HS-5 (cell line): ENCODE measurements around the gene ABCC10.
A peak's percentile ranks its signal among the peaks of the same experiment; 100 is the strongest.
"Not testable (repeated sequence)": the region's sequence is repeated elsewhere in the genome, so short reads cannot be mapped to it uniquely, and the experiment has no call there.

ENCODE experiments used
- DNase-seq: peaks from one replicate; pipeline ENCODE4 v3.0.0-alpha.2; 2012; ENCODE audit warnings: low read depth

The ABCC10 gene

GRCh38 chr6:43444582-43444981, 17.2 kb downstream of the ABCC10 start:
- no peak for DNase-seq

DNA sequence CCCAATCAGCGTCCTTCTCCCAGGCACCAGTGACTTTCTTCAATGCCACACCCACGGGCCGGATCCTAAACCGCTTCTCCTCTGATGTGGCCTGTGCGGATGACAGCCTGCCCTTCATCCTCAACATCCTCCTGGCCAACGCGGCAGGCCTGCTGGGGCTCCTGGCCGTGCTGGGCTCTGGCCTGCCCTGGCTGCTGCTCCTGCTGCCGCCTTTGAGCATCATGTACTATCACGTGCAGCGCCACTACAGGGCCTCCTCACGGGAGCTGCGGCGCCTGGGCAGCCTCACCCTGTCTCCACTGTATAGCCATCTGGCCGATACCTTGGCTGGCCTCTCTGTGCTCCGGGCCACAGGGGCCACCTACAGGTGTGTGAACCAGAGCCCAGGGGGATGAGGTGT, 18.2 kb downstream of the ABCC10 start:
- no peak for DNase-seq

DNA sequence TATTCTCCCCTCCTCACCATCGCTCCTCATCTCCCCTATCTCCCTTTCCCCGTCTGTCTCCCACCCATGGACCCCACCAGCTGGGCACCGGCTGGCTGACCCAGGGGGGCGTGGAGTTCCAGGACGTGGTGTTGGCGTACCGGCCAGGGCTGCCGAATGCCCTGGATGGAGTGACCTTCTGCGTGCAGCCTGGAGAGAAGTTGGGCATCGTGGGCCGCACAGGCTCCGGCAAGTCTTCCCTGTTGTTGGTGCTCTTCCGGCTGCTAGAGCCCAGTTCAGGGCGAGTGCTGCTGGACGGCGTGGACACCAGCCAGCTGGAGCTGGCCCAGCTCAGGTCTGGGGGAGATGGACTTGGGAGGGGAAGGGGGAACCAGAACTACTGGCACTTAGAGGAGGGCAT, 20.3 kb downstream of the ABCC10 start:
- no peak for DNase-seq

GRCh38 chr6:43448916-43449315, 21.6 kb downstream of the ABCC10 start:
- no peak for DNase-seq

DNA sequence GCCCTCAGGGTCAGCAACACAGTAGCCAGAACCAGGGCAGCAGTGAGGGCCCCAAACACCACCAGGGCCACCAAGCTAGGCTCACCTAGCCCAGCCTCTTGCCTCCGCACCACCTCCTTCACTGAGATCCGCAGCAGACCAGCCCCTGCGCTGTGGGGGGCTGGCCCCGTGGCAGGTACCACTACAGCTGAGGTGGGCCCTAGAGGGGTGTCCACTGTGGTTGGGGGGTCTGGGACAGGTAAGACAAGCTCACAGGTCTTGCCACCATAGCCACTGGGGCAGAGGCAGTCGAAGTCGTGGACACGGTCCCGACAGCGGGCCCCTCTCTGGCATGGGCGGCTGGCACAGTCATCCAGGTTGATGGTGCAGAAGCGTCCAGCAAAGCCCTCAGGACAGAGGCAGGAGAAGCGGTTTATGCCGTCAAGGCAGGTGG, 23.4 kb downstream of the ABCC10 start:
- no peak for DNase-seq

DNA sequence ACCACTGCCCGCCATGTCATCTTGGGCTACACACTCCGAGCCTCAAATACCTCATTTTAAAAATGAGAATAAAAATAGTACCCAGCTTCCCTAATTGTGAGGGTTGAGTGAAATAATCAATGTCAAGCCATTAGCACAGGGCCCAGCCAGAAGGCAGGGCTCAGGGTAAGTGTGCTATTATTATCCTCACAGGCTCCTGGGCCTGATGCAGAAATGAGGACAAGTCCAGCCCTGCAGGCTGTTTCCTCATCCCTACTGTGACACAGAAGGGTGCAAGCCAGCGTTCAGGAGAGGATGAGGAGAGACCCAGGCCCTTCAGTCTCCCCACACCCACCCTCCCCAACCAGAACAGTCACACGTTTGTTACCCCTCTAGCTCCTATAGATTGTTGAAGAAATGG, 24.0 kb downstream of the ABCC10 start:
- DNase-seq, result no peak

DNA sequence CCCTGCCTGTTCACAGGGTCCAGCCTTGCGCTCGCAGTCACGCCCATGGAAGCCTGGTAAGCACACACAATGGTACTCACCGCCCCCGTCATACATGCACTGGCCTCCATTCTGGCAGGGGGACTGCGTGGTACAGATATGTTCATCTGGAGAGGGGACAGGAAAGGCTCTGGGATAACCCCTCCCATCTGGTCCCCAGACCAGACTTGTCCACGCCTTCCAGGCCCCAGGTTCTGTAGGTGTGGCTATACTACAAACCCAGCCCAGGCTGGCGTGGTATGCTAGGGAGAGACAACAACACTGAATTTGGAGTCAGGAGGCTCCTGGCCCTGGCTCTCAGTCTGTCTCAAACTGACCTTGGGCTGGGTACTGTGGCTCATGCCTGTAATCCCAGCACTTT, 24.6 kb downstream of the ABCC10 start:
- DNase-seq, result no peak

GRCh38 chr6:43452896-43453295, 25.6 kb downstream of the ABCC10 start:
- no peak for DNase-seq

GRCh38 chr6:43453831-43454230, 26.5 kb downstream of the ABCC10 start:
- no peak for DNase-seq

DNA sequence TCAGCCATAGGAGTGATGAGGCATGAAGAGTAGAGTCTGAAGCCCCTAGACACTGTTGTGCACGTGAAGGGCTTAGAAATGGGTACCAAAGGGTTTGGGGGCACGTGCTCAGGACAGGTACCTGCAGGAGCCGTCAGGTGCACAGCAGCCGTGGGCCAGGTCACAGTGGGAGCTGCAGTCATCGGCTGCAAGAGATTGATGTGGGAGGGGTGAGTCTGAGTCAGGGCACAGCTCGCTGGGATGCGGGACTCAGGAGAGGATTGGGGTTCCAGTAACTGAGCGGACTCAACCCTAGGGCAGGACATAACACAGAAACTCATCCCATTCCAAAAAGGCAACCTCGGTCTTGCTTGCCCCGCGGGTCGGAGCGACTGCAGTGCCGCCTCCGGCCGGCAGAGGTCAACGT, 27.0 kb downstream of the ABCC10 start:
- DNase-seq, result no peak

DNA sequence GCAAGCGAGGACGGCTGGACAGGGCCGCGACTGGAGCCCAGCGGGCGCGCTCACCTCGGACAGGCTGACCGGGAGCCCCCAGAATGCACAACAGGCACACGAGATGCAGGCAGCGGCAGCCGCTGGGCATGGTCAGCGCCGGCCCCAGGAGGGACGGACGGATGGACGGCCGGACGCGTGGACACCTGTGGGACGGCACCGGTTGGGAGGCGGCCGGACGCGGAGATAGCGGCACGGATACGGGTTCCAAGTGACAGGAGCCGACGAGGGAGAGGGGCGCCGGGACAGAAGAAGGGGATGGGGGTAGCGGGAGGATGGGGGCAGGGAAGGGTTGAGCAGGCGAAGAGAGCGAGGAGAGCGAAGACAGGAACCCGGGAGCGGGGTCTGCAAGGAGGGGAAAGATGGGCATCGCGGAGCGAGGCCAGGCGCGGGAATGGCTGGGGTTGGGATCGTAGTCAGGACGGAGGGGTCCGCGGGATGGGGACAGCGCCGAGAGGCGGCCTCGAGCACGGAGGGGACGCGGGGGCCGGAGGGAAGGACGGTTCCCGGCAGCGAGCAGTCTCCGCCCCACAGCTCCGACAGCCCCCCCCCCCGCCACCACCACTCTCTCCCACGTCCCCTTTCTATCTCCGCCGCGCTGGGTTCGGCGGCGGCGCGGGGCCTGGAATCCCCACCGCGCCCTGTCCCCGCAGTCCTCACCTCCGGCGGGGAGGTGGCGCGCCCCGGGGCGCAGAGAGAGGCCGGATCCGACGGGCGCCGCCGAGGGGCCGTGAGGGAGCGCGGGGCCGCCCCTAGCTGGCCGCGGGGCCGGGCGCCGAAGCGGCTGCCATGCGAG, 27.6 kb downstream of the ABCC10 start:
- peak; percentile 40 for DNase-seq

DNA sequence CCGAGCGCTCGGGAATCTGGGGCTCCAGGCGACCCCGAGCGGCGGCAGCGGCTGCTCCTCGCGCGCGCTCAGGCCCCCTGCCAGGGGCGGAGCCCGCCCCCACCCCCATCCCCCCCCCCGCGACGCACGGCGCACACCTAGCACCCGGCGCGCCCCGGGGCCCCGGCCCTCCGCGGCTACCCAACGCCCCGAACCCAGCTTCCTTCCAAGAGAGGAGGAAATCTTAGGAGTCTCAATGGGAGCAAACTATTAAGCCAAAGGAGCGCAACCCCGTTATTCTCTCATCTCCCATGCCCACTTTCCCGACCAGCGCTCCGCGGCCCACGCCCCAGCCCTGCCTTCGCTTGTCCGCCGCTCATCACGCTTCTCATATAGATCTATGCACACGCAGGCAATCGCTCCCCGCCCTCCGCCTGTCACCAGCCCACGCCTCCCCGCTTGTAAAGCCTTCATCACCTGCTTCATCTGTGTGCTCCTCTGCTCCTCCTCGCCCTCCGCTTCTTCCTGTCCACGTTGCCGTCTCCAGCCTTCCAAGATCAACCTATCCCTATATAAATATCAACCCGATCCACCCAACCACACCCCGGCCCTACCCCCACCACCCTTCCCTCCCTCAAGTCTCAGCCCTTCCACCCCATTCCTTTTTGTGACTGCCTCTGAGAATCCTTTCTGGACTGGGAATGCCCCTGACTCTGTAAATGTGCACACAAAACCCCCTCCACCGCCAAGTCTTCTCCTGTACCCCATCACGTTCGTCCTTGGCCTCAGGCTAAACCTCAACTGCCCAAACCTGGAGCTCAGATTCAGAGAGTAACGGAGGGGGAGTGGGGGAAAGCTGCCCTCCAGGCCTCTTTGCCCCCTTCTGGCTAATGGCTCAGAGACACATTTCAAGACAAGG, 28.4 kb downstream of the ABCC10 start, which contains the start of gene DLK2:
TSS of gene DLK2 (minus strand) at position 18 of the 898 bp plus-strand sequence. CDS start 723 bp downstream, outside the sequence.
- DNase-seq, result no peak

DNA sequence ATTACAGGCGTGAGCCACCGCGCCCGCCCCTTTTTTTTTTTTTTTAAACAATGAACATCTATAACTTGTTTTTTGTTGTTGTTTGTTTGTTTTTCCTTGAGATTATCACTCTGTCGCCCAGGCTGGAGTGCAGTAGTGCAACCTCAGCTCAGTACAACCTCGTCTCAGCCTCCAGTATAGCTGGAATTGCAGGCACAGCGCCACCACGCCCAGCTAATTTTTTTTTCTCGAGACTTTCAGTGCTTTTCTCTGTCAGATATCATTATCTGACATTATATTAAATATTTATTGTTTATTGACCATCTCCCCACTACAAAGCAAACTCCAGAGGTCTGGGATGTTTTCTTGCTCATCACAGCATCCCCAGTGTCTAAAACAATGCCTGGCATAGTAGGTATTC, 30.3 kb downstream of the ABCC10 start:
- no peak for DNase-seq

DNA sequence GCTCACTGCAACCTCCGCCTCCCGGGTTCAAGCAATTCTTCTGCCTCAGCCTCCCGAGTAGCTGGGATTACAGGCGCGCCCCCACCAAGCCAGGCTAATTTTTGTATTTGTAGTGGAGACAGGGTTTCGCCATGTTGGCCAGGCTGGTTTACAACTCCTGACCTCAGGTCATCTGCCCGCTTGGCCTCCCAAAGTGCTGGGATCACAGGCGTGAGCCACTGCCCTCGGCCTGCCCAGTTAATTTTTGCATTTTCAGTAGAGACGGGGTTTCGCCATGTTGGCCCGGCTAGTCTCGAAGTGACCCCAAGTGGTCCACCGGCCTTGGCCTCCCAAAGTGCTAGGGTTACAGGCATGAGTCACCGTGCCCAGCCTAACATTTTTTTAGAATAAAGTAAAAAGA, 30.8 kb downstream of the ABCC10 start:
- not testable (repeated sequence) for DNase-seq

DNA sequence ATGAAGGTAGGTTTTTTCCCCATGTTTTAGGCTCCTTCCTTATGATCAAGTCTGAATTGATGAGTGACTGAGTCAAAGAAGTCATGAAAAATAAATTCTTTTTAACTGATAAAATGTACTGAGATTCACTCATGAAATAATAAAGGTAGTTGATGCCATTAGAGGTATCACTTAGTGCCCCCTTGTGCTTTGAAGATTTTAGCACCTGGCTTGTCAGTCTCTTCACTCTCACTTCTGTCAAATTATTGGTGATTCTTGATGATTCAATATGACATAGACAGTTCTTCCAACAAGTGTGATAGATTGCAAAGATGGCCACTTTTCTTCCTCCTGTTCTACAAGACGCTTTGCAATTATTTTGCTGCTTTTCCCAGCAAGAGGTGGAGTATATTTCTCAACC, 32.2 kb downstream of the ABCC10 start:
- no peak for DNase-seq

- no peak for DNase-seq
Observed at GRCh38 chr6:43460032-43460431, 32.7 kb downstream of the ABCC10 start.

DNA sequence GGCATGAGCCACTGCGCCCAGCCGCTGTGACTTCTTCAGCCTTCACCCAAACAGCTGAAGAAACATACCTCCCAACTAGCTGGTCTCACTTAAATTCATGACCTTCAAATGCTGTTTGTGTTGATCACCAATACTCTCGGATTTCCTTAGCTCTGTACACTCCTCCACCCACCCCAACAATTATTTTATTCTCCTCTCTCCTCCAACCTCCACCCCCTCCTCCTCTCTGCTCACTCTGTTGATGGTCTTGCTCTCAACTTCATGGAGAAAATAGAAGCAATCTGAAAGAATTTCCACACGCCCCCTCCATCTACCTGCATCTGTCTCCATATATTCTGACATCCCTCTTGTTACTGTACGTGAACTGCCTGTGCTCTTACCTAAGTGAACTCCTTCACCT, 34.6 kb downstream of the ABCC10 start:
- no peak for DNase-seq

DNA sequence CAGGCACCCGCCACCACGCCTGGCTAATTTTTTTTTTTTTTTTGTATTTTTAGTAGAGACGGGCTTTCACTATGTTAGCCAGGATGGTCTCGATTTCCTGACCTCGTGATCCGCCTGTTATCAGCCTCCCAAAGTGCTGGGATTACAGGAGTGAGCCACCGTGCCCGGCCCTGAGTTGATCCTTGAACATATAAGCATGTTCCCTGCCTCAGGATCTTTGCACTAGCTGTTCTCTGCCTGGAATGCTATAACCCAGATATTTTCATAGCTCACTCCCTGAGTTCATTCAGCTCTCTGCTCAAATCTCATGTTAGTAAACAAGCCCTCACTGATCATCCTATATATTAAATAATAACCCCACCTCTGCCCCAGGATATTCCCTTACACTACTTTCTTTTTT, 37.0 kb downstream of the ABCC10 start:
- no peak for DNase-seq

DNA sequence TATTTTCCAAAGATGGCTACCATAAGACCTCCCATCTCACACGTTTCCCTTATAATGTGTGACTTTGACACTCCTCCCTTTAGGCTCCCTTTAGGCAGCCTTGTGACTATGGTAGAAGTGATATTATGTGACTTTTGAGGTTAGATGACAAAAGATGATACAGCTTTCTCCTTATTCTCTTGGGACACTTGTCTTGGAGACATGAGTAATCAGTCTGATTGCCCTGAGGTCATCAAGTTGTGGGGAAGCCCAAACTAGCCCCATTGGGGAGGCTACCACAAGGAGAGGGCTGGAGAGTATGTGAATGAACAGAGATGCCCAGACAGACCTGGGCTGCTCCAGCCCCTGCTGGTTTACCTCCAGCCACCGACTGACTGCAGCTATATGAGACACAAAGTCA, 38.6 kb downstream of the ABCC10 start:
- DNase-seq, result no peak

- DNase-seq, result not testable (repeated sequence)
Observed at GRCh38 chr6:43467265-43467664, 39.9 kb downstream of the ABCC10 start.

DNA sequence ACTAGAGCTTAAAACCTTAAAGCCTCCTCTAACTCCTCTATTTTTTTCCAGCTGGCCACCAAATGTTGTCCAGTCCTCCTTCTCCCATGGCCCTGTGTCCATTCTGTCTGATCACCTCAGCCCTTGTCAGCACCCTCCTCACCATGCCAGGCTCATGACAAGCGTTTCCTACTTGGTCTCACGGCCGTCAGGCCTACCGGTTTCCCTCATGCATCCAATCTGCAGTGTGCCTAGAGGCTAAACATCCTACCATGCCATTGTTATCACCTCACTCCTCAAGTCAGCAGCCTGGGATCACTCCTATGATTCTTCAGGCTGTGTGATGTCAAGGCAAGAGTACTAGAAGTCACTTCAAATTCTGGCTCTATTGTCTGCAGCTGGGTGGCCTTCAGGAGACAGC, 40.4 kb downstream of the ABCC10 start:
- no peak for DNase-seq

DNA sequence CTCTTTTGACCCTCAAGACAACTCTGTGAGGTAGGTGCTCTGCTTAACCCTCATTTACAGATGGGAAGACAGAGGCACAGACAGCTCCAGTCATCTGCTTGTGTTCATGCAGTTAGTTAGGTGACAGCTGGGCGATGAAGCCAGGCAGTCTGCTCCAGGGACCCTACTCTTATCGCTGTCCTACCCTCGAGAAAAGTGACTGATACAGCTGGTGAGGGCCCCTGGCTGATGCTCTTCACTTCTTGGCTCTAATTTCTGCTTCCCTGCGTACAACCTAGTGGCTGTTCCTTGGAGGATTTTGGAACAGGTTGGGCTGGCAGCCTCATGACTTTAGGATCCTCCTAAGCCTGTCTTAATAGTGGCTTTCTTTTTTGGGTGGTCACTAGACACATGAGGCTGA, 40.9 kb downstream of the ABCC10 start:
- DNase-seq, result no peak
